Testis (tissue), 3 donors: ENCODE results near the gene GLS. TPM values are rescaled to one million over a fixed set of nuclear protein-coding genes. Genes with fewer than 3 reads are reported as not detected.

Experiments used
- DNase-seq: peaks from one replicate; pipeline ENCODE4 v3.0.0-alpha.2; 2019
- H3K27ac ChIP-seq, 2 donors: fragments of 200-600 bp; sonication (generic); one replicate each; pipeline ENCODE4 v1.5.1; 2019
- H3K27me3 ChIP-seq: fragments of 200-600 bp; sonication (generic); one replicate; pipeline ENCODE4 v1.5.1; 2019
- H3K36me3 ChIP-seq: fragments of 200-600 bp; sonication (generic); one replicate; pipeline ENCODE4 v1.5.1; 2017; ENCODE audit warnings: low read depth; ENCODE audit errors: missing control alignments
- H3K4me1 ChIP-seq: fragments of 200-600 bp; sonication (generic); one replicate; pipeline ENCODE4 v1.5.1; 2019
- H3K4me3 ChIP-seq, 2 donors: fragments of 200-600 bp; sonication (generic); one replicate each; pipeline ENCODE4 v1.5.1; 2017 to 2019
- H3K9me3 ChIP-seq: fragments of 200-600 bp; sonication (generic); one replicate; pipeline ENCODE4 v1.5.1; 2017
- CTCF ChIP-seq, 3 experiments: fragments of 450-650 bp in 2 of 3; fragments of 200-600 bp in 1 of 3; sonication (generic) in 1 of 3; IDR thresholded peaks; one replicate each; pipeline ENCODE4 v1.5.1; 2016 to 2019; ENCODE audit warnings: antibody characterized with exemption in 3 of 3, mild to moderate bottlenecking in 2 of 3, moderate library complexity in 1 of 3
- POLR2A ChIP-seq: fragments of 450-650 bp; IDR thresholded peaks from one replicate; pipeline ENCODE4 v1.6.1; 2017; ENCODE audit warnings: antibody characterized with exemption, mild to moderate bottlenecking, moderate library complexity
- WGBS, 2 donors: methylation state at CpG; one replicate each; pipeline ENCODE4 v1.1.5; 2018; 5-methylcytosine and 5-hydroxymethylcytosine counted together
- intact Hi-C: fragments of 100-400 bp; cut with DNase I; formaldehyde crosslinking; loops from one replicate; pipeline ENCODE4 v1.15.1; 2023; ENCODE audit warnings: low total_unique reads
- polyA plus RNA-seq: library from polyadenylated mRNA; stranded (reverse); fragments of 350-450 nt; fragmentation: Illumina TruSeq; extraction: RNeasy Lipid Tissue Mini Kit (QIAGEN cat#74804); gene quantifications from one replicate; pipeline ENCODE4 v1.2.3, GENCODE V29; 2014; ENCODE audit warnings: low read depth, low replicate concordance; ENCODE audit not compliant: insufficient read depth
- total RNA-seq, 2 donors: library from RNA; depleted of rRNA; stranded (reverse); fragments of >200 nt; gene quantifications; one replicate each; pipeline ENCODE4 v1.2.3, GENCODE V29; 2016

GLS gene
- total and polyA plus RNA-seq, 3 donors from 2014 or later, result 22.8 to 130 (median 77.7) TPM

GRCh38 chr2:190940454-190940853 is 59.8 kb downstream of the GLS start:
- Histone ChIP-seq H3K36me3 (no peaks in the 10 kb centered on the region), H3K27ac (no peak overlapping the region), H3K4me3 (no peak overlapping the region), H3K9me3 (no peaks in the 10 kb centered on the region), H3K27me3 (no peaks in the 10 kb centered on the region), H3K4me1 (peaks cover 3% of the 10 kb centered on the region)
- TF ChIP-seq POLR2A (no peak), CTCF (IDR thresholded peaks at IDR 0.05) (no peak)
- 58 to 61% methylated on average over 1 of the region's 1 CpG for WGBS, 2 donors
- DNase-seq, result no peak
- intact Hi-C loops, result no loop called here

- H3K27ac ChIP-seq, result no peak overlapping the region
- H3K9me3 ChIP-seq, result no peaks in the 10 kb centered on the region
- intact Hi-C loops, result no loop called here
- no peak for TF ChIP-seq CTCF (IDR thresholded peaks at IDR 0.05)
- no peak for TF ChIP-seq POLR2A
- 84 to 93% methylated on average over 2 of the region's 2 CpGs for WGBS, 2 donors
- no peaks in the 10 kb centered on the region for H3K27me3 ChIP-seq
- DNase-seq, result no peak
- no peak overlapping the region for H3K4me3 ChIP-seq
- peaks cover 10% of the 10 kb centered on the region for H3K4me1 ChIP-seq
- H3K36me3 ChIP-seq, result no peaks in the 10 kb centered on the region
These were observed 61.0 kb downstream of the GLS start for GRCh38 chr2:190941571-190941970.

- Histone ChIP-seq H3K36me3 (no peaks in the 10 kb centered on the region), H3K4me1 (peaks cover 21% of the 10 kb centered on the region), H3K27ac (no peak overlapping the region), H3K4me3 (no peak overlapping the region), H3K9me3 (no peaks in the 10 kb centered on the region), H3K27me3 (no peaks in the 10 kb centered on the region)
- intact Hi-C loops, result no loop called here
- no peak for DNase-seq
- 86 to 87% methylated on average over 2 of the region's 2 CpGs for WGBS, 2 donors
- no peak for TF ChIP-seq CTCF (IDR thresholded peaks at IDR 0.05)
- TF ChIP-seq POLR2A, result no peak
These were observed 62.1 kb downstream of the GLS start for GRCh38 chr2:190942697-190943096.

GRCh38 chr2:190943706-190944105 is 63.1 kb downstream of the GLS start:
- no peak for TF ChIP-seq POLR2A
- no peak for TF ChIP-seq CTCF (IDR thresholded peaks at IDR 0.05)
- Histone ChIP-seq H3K4me1 (peaks cover 29% of the 10 kb centered on the region), H3K4me3 (no peak overlapping the region), H3K36me3 (no peaks in the 10 kb centered on the region), H3K27me3 (no peaks in the 10 kb centered on the region), H3K27ac (no peak overlapping the region), H3K9me3 (no peaks in the 10 kb centered on the region)
- intact Hi-C loops, result no loop called here
- DNase-seq, result no peak
- 53 to 63% methylated on average over 2 of the region's 2 CpGs for WGBS, 2 donors

- no peaks in the 10 kb centered on the region for H3K36me3 ChIP-seq
- 22 to 23% methylated on average over 1 of the region's 1 CpG for WGBS, 2 donors
- DNase-seq, result no peak
- peaks cover 35% of the 10 kb centered on the region for H3K4me1 ChIP-seq
- no peak overlapping the region for H3K4me3 ChIP-seq
- TF ChIP-seq POLR2A (no peak), CTCF (IDR thresholded peaks at IDR 0.05) (no peak)
- intact Hi-C loops, result no loop called here
- no peaks in the 10 kb centered on the region for H3K9me3 ChIP-seq
- peak overlapping the region; percentile 23 to 26 for H3K27ac ChIP-seq
- no peaks in the 10 kb centered on the region for H3K27me3 ChIP-seq
These were observed 66.5 kb downstream of the GLS start for GRCh38 chr2:190947141-190947540.
